GM21825 (cell line): ENCODE measurements around the gene ARSG.
"Not testable (repeated sequence)": the region's sequence is repeated elsewhere in the genome, so short reads cannot be mapped to it uniquely, and the experiment has no call there.

Experiments
- ATAC-seq: cut with Tn5 transposase; IDR thresholded peaks from one replicate; pipeline ENCODE4 v1.9.1; 2021; ENCODE audit warnings: mild to moderate bottlenecking, moderate library complexity; ENCODE audit not compliant: unreplicated experiment

ARSG gene

GRCh38 chr17:68391561-68392268 is 100.4 kb downstream of the ARSG start:
- ATAC-seq, result no peak

GRCh38 chr17:68394608-68395331 is 103.5 kb downstream of the ARSG start:
- no peak for ATAC-seq

GRCh38 chr17:68396226-68397107 is 105.2 kb downstream of the ARSG start:
- no peak for ATAC-seq

- no peak for ATAC-seq
Observed at GRCh38 chr17:68397108-68397536, 105.8 kb downstream of the ARSG start.

GRCh38 chr17:68398691-68399637 is 107.7 kb downstream of the ARSG start:
- peak; percentile 73 for ATAC-seq

- no peak for ATAC-seq
Observed at GRCh38 chr17:68399638-68400403, 108.5 kb downstream of the ARSG start.

- no peak for ATAC-seq
Observed at GRCh38 chr17:68400404-68400735, 109.1 kb downstream of the ARSG start.

GRCh38 chr17:68401288-68401687 is 110.0 kb downstream of the ARSG start:
- no peak for ATAC-seq

- ATAC-seq, result no peak
Observed at GRCh38 chr17:68403122-68403521, 111.8 kb downstream of the ARSG start.

GRCh38 chr17:68403837-68404236 is 112.5 kb downstream of the ARSG start:
- ATAC-seq, result not testable (repeated sequence)

GRCh38 chr17:68407656-68408055 is 116.4 kb downstream of the ARSG start:
- not testable (repeated sequence) for ATAC-seq

GRCh38 chr17:68413597-68414560 is 122.6 kb downstream of the ARSG start:
- not testable (repeated sequence) for ATAC-seq

GRCh38 chr17:68414901-68415300 is 123.6 kb downstream of the ARSG start:
- not testable (repeated sequence) for ATAC-seq

- no peak for ATAC-seq
Observed at GRCh38 chr17:68417317-68417716, 126.0 kb downstream of the ARSG start.

- no peak for ATAC-seq
Observed at GRCh38 chr17:68418876-68419275, 127.6 kb downstream of the ARSG start.

- ATAC-seq, result no peak
Observed at GRCh38 chr17:68420065-68420464, 128.8 kb downstream of the ARSG start.

- no peak for ATAC-seq
Observed at GRCh38 chr17:68421486-68421885, 130.2 kb downstream of the ARSG start.

- no peak for ATAC-seq
Observed at GRCh38 chr17:68422821-68423220, 131.5 kb downstream of the ARSG start.
